ENCODE results near the gene ZNF423.

Gene ZNF423

GRCh38 chr16:49674351-49674851 lies 181.5 kb downstream of the ZNF423 start:
- TF ChIP-seq, protein P1, sequence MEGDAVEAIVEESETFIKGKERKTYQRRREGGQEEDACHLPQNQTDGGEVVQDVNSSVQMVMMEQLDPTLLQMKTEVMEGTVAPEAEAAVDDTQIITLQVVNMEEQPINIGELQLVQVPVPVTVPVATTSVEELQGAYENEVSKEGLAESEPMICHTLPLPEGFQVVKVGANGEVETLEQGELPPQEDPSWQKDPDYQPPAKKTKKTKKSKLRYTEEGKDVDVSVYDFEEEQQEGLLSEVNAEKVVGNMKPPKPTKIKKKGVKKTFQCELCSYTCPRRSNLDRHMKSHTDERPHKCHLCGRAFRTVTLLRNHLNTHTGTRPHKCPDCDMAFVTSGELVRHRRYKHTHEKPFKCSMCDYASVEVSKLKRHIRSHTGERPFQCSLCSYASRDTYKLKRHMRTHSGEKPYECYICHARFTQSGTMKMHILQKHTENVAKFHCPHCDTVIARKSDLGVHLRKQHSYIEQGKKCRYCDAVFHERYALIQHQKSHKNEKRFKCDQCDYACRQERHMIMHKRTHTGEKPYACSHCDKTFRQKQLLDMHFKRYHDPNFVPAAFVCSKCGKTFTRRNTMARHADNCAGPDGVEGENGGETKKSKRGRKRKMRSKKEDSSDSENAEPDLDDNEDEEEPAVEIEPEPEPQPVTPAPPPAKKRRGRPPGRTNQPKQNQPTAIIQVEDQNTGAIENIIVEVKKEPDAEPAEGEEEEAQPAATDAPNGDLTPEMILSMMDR (conservative IDR thresholded peaks at IDR 0.05): no peak
- H3K27ac ChIP-seq: no peak overlapping the region

DNA sequence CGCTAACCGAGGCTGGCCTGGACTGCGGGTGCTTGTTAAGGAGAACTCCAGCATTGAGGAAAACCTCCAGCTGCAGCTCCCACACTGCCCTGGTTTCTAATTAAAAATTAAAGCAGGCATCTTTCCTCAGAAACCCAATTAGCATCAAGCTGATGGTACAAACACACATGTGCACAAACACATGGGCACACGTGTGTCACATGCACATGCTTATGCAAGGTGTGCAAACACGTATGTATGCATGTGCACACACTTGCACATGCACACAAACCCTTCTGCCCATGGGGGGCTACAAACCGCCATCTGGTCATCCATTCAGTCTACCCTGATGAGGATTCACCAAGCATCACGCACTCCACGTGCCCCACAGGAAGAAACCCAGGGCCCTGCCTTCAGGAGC lies 182.5 kb downstream of the ZNF423 start:
- TF ChIP-seq, protein P1 (conservative IDR thresholded peaks at IDR 0.05): no peak
- no peak overlapping the region for H3K27ac ChIP-seq

GRCh38 chr16:49672753-49673152 lies 183.2 kb downstream of the ZNF423 start:
- no peak overlapping the region for H3K27ac ChIP-seq
- TF ChIP-seq, protein P1 (conservative IDR thresholded peaks at IDR 0.05): no peak

- TF ChIP-seq, protein P1 (conservative IDR thresholded peaks at IDR 0.05): no peak
- no peak overlapping the region for H3K27ac ChIP-seq
Observed at GRCh38 chr16:49671333-49671732, 184.6 kb downstream of the ZNF423 start.

DNA sequence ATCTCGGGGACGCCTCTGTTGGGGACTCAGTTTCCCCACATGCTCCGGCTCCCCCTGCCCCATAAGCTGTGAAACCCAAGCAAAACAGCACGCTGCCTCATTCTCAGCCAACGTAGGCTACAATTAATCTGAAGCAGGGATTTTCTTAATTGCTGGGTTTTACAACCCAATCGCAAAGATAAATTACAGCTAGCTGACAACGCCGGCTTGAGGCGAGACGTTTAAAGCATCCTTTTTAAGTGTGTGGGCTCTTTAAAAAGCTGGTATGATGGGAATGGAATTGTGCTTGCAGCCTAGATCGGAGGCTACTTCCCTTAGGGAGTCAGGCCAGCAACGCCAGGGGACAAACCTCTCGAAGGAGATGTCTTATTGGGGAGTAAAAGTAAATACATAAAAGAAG lies 185.3 kb downstream of the ZNF423 start:
- no peak overlapping the region for H3K27ac ChIP-seq
- TF ChIP-seq, protein P1 (conservative IDR thresholded peaks at IDR 0.05): no peak

GRCh38 chr16:49665482-49666230 lies 190.3 kb downstream of the ZNF423 start:
- no peak overlapping the region for H3K27ac ChIP-seq
- TF ChIP-seq, protein P1 (conservative IDR thresholded peaks at IDR 0.05): no peak

- H3K27ac ChIP-seq: no peak overlapping the region
- TF ChIP-seq, protein P1 (conservative IDR thresholded peaks at IDR 0.05): no peak
Observed at GRCh38 chr16:49664221-49665215, 191.4 kb downstream of the ZNF423 start.

Measured in VCaP (cell line).